Heart left ventricle (tissue), 13 donors: Measurements from ENCODE around the gene C6orf141.

Experiments
- POLR2A ChIP-seq, 2 donors: fragments of 450-650 bp; IDR thresholded peaks; one replicate each; pipeline ENCODE4 v1.6.1; 2017; ENCODE audit warnings: antibody characterized with exemption in 2 of 2, mild to moderate bottlenecking in 2 of 2, moderate library complexity in 2 of 2
- TF ChIP-seq, protein P1 (sequence below), 12 donors: fragments of 200-600 bp; sonication (generic) in 4 of 12; IDR thresholded peaks; one replicate each; pipeline versions ENCODE4 v1.5.0 to v1.8.0; 2018 to 2022; ENCODE audit warnings: antibody characterized with exemption in 12 of 12, mild to moderate bottlenecking in 5 of 12
- donor health status: ischemic (EF 13 %, LVEDD 7.1; RV severe dilation, severe dysfunction).
- donor health status: DM: no; HTN: yes; CAD: no.
- donor health status: DM: no; HTN: no; CAD: no.
- donor health status: ischemic (EF 25% LVEDD 6.9; RV normal size, moderate dysfunction).
- donor health status: ischemic (EF 25% LVEDD 5.7; RV mildly dilated, moderate dysfunction).
- donor health status: ischemic (EF 35%, LVEDD 5.7; RV mildly dilated, moderate dysfunction).
- donor health status: nonischemic (EF 11% LVEDD 7.7; RV severe dilation, severe dysfunction).
- donor health status: DM: yes; HTN: yes; CAD: no.
- donor health status: PGD.
- donor health status: ischemic (EF 29% LVEDD 5.4; RV normal size, mild dysfunction).
- donor health status: nonischemic (EF 23%, LVEDD 6.1; RV moderate dilation, normal function).

DNA sequence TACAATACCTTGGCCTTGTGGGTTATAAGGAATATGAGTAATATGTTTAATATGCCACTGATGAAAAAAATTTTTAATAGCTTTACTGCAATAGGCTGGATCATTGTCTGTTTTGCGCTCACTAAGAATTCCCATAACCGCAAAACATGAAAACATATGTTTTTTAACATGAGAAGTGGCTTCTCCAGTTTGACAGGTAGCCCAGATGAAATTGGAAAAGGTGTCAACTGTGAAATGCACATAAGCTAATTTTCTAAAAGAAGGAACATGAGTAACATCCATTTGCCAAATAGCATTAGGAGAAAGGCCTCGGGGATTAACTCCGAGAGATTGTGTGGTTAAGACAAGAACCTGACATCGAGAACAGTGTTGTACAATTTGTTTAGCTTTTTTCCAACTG lies 45.8 kb upstream of the C6orf141 start:
- TF ChIP-seq POLR2A (IDR thresholded peaks at IDR 0.05), result no peak
- TF ChIP-seq, protein P1, sequence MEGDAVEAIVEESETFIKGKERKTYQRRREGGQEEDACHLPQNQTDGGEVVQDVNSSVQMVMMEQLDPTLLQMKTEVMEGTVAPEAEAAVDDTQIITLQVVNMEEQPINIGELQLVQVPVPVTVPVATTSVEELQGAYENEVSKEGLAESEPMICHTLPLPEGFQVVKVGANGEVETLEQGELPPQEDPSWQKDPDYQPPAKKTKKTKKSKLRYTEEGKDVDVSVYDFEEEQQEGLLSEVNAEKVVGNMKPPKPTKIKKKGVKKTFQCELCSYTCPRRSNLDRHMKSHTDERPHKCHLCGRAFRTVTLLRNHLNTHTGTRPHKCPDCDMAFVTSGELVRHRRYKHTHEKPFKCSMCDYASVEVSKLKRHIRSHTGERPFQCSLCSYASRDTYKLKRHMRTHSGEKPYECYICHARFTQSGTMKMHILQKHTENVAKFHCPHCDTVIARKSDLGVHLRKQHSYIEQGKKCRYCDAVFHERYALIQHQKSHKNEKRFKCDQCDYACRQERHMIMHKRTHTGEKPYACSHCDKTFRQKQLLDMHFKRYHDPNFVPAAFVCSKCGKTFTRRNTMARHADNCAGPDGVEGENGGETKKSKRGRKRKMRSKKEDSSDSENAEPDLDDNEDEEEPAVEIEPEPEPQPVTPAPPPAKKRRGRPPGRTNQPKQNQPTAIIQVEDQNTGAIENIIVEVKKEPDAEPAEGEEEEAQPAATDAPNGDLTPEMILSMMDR (IDR thresholded peaks at IDR 0.05), result no peak
